Measurements from ENCODE around the gene TMEM129. TPM values are rescaled to one million over a fixed set of nuclear protein-coding genes. Genes with fewer than 3 reads are reported as not detected.

Gene TMEM129
- total and polyA plus RNA-seq, 2 experiments from 2014 or later: 16.4 to 64.4 TPM

GRCh38 chr4:1743551-1743950 is 22.4 kb upstream of the TMEM129 start:
- Histone ChIP-seq H3K36me3 (ENCODE audit: insufficient read depth) (peaks cover 27% of the 10 kb centered on the region), H3K4me2 (no peak overlapping the region), H3K9me2 (ENCODE audit: insufficient read depth) (no peaks in the 10 kb centered on the region), H3K4me1 (ENCODE audit: insufficient read depth) (no peaks in the 10 kb centered on the region), H3K27me3 (ENCODE audit: insufficient read depth) (no peaks in the 10 kb centered on the region), H4K20me1 (replicated peaks; ENCODE audit: insufficient read depth) (no peaks in the 10 kb centered on the region; the same call in 1 of the 2 replicates), H2AFZ (no peak overlapping the region), H3F3A (replicated peaks; ENCODE audit: low read depth) (peaks cover 5% of the 10 kb centered on the region; the same call in 1 of the 2 replicates), H3K4me3 (no peak overlapping the region), H3K27ac (ENCODE audit: low read depth) (0 out of 2 replicates have a peak overlapping the region, but pooled peaks have one; percentile 45), H3K79me2 (replicated peaks; ENCODE audit: insufficient read depth) (no peaks in the 10 kb centered on the region)
- ATAC-seq: no peak
- TF ChIP-seq ETS1 (IDR thresholded peaks at IDR 0.05): no peak
- no peak for TF ChIP-seq EZH2 (IDR thresholded peaks at IDR 0.05; ENCODE audit: low read depth, unreplicated experiment)
- TF ChIP-seq POLR2AphosphoS5 (IDR thresholded peaks at IDR 0.05; ENCODE audit: low read depth): no peak
- TF ChIP-seq EZH2phosphoT487 (IDR thresholded peaks at IDR 0.05; ENCODE audit: unreplicated experiment): no peak
- no peak for DNase-seq (ENCODE audit: low spot score)
- Mint-ChIP-seq H3K4me1 (no peaks in the 10 kb centered on the region; the same call in 2 of the 3 replicates), H3K9me3 (peaks cover 7% of the 10 kb centered on the region), H3K36me3 (ENCODE audit: low read depth) (peaks cover 63% of the 10 kb centered on the region), H3K27ac (no peak overlapping the region), H3K4me3 (no peak overlapping the region), H3K27me3 (ENCODE audit: insufficient read depth, low read depth, poor library complexity) (peaks cover 25% of the 10 kb centered on the region)

GRCh38 chr4:1741208-1741607 is 20.1 kb upstream of the TMEM129 start:
- peaks cover 49% of the 10 kb centered on the region for H3K36me3 ChIP-seq (ENCODE audit: insufficient read depth)
- no peak for ATAC-seq

More at GRCh38 chr4:1741208-1741607, 20.1 kb upstream of the TMEM129 start:
- H2AFZ ChIP-seq: no peak overlapping the region
- Mint-ChIP-seq H3K36me3 (ENCODE audit: low read depth) (peaks cover 86% of the 10 kb centered on the region), H3K4me3 (no peak overlapping the region), H3K27me3 (ENCODE audit: insufficient read depth, low read depth, poor library complexity) (peaks cover 37% of the 10 kb centered on the region), H3K9me3 (peaks cover 29% of the 10 kb centered on the region), H3K27ac (no peak overlapping the region), H3K4me1 (no peaks in the 10 kb centered on the region; the same call in 2 of the 3 replicates)
- no peak overlapping the region for H3K27ac ChIP-seq (ENCODE audit: low read depth)
- no peaks in the 10 kb centered on the region for H3K79me2 ChIP-seq (replicated peaks; ENCODE audit: insufficient read depth)
- TF ChIP-seq ETS1 (IDR thresholded peaks at IDR 0.05) (no peak), CREB1 (CRISPR knock-in tag; IDR thresholded peaks at IDR 0.05; ENCODE audit: low read depth) (no peak), JUNB (IDR thresholded peaks at IDR 0.05; ENCODE audit: unreplicated experiment) (no peak), STAT1 (IDR thresholded peaks at IDR 0.05; ENCODE audit: unreplicated experiment) (no peak)
- H3K4me2 ChIP-seq: no peak overlapping the region
- no peaks in the 10 kb centered on the region for H3K27me3 ChIP-seq (ENCODE audit: insufficient read depth)
- no peaks in the 10 kb centered on the region; the same call in 1 of the 2 replicates for H4K20me1 ChIP-seq (replicated peaks; ENCODE audit: insufficient read depth)
- no peaks in the 10 kb centered on the region for H3K9me2 ChIP-seq (ENCODE audit: insufficient read depth)
- no peak for DNase-seq (ENCODE audit: low spot score)
- H3K4me3 ChIP-seq: no peak overlapping the region
- H3K4me1 ChIP-seq (ENCODE audit: insufficient read depth): no peaks in the 10 kb centered on the region
- H3F3A ChIP-seq (replicated peaks; ENCODE audit: low read depth): peaks cover 10% of the 10 kb centered on the region; the same call in 1 of the 2 replicates

Measured in GM23338 (cell line).